GM15510 (cell line): ENCODE data around the gene GRAMD1B.

ENCODE experiments used
- POLR2A ChIP-seq: IDR thresholded peaks from 3 replicates; pipeline ENCODE4 v1.6.1; 2011; ENCODE audit warnings: borderline replicate concordance; ENCODE audit not compliant: insufficient read length; ENCODE audit errors: extremely low read depth

GRAMD1B gene

GRCh38 chr11:123429913-123430720 lies at the start of gene GRAMD1B:
Gene GRAMD1B, plus strand, starts transcription at chr11:123430269. Its CDS starts 524 bp downstream, at chr11:123430793.
- TF ChIP-seq POLR2A: no peak

GRCh38 chr11:123381149-123381548 lies 48.9 kb upstream of the GRAMD1B start:
- TF ChIP-seq POLR2A: no peak

GRCh38 chr11:123381817-123382554 lies 48.1 kb upstream of the GRAMD1B start:
- TF ChIP-seq POLR2A: no peak

- no peak for TF ChIP-seq POLR2A
Measured at GRCh38 chr11:123382555-123383074, 47.5 kb upstream of the GRAMD1B start.

- TF ChIP-seq POLR2A: no peak
Measured at GRCh38 chr11:123384116-123384515, 46.0 kb upstream of the GRAMD1B start.

GRCh38 chr11:123386796-123387510 lies 43.1 kb upstream of the GRAMD1B start:
- TF ChIP-seq POLR2A: no peak

DNA sequence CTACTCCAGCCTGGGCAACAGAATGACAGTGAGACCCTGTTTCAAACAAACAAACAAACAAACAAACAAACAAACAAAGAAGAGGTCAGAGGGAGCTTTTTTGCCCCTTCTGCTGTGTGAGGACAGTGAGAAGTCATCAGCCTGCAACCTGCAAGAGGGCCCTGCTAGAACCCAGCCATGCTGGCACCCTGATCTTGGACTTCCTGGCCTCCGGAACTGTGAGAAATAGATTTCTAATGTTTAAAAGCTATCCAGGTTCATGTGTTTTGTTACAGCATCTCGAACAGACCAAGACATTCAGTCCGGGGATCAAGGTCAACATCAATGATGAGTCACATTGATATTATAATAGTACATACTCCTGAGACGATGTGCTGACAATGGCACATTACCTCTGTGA lies 41.4 kb upstream of the GRAMD1B start:
- no peak for TF ChIP-seq POLR2A

DNA sequence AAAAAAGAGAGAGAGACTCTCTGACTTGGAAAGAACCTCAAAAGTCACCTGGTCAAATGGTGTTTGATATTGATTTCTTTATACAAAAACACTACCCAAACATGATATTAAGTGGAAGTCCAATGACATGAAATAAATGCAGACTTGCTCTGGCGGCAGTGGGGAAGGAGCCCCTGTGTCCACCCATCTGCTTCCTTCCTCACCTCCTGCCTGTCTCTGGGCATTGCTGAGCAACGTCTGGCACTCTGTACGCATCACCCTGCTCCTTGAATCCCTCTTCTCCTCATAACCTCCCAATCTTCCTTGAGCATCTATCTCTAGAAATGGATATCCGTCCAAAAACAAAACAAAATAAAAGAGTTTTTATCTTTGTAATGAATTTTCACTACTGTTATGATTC lies 39.9 kb upstream of the GRAMD1B start:
- TF ChIP-seq POLR2A: no peak

DNA sequence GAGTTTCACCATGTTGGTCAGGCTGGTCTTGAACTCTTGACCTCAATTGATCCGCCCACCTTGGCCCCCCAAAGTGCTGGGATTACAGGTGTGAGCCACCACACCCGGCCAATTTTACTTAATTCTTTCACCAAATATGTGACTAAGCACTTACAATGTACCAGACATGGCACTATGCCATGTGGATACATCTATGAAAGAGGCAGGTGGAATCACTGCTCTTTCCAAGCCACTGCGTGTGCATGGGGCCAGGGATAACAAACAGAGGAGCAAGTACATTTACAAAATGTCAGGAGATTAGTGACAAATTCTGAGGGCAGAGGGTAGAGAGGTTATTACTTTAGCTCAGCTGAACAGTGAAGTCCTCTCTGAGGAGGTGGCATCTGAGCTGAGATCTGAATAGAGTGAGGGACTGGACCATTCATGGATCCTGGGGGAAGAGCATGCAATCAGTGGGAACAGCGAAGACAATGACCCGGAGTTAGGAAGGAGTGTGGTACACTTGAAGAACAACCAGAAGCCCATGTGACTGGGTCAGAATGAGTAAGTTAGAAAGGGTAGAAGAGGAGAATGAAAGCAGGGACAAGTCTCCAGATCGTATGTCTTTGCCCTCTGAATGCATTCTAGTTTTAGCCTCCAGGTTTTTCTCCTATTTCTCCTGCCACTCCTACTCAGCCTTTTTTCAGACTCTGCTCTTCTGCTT lies 38.3 kb upstream of the GRAMD1B start:
- TF ChIP-seq POLR2A: no peak

- no peak for TF ChIP-seq POLR2A
Measured at GRCh38 chr11:123392431-123392830, 37.6 kb upstream of the GRAMD1B start.

- no peak for TF ChIP-seq POLR2A
Measured at GRCh38 chr11:123392844-123393243, 37.2 kb upstream of the GRAMD1B start.

- no peak for TF ChIP-seq POLR2A
Measured at GRCh38 chr11:123393312-123393927, 36.6 kb upstream of the GRAMD1B start.

DNA sequence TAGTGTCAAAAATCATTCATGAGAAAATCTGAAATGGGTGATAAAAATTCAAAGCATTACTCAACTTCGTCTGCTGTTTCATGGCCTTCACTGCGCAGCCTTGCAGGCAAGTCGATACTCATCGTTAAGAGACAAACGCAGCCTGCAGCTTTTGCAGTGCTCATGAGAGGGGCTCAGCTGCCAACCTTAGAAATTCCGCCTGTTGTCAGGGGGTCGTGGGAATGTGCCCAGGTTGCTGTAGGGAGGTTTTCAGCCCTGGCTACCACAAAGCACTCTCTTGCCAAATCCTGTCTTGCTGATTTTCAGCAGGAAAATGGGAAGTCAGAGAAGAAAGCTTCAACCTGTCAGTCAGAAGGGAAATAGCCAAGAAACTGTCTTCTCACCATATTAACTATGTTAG lies 25.4 kb upstream of the GRAMD1B start:
- no peak for TF ChIP-seq POLR2A

- TF ChIP-seq POLR2A: no peak
Measured at GRCh38 chr11:123405123-123405592, 24.9 kb upstream of the GRAMD1B start.
